H1 (cell line): ENCODE data around the gene NRROS. TPM values are rescaled to one million over a fixed set of nuclear protein-coding genes. Genes with fewer than 3 reads are reported as not detected.

Experiments used
- CTCF ChIA-PET: fragments of 300-600 bp; sonication (Branson Sonifier 250); formaldehyde crosslinking; loops from one replicate; lab custom pipeline; 2021; ENCODE audit not compliant: partially characterized antibody; lab: Charles Lee
- POLR2A ChIA-PET: fragments of 300-600 bp; sonication (Branson Sonifier 250); formaldehyde crosslinking; loops from one replicate; lab custom pipeline; 2021; ENCODE audit warnings: inconsistent platforms; ENCODE audit not compliant: partially characterized antibody; lab: Charles Lee
- DNase-seq, 2 experiments: peaks; one replicate each; pipeline versions ENCODE4 v3.0.0 to v3.0.0-alpha.2; 2010 to 2022; ENCODE audit warnings: low spot score in 2 of 2, low read depth in 1 of 2, mixed read lengths in 1 of 2
- FAIRE-seq: peaks from 2 replicates; lab custom pipeline; 2011; peaks lifted over from hg19 to GRCh38; lab: Jason Lieb, UNC
- H2AFZ ChIP-seq: 2 replicates; pipeline ENCODE4 v1.8.1; 2012; ENCODE audit warnings: low read length, inconsistent platforms
- H2AK5ac ChIP-seq: 2 replicates; pipeline ENCODE4 v1.6.1; 2013; ENCODE audit warnings: low read depth, low read length
- H2BK120ac ChIP-seq: replicated peaks from 2 replicates; pipeline ENCODE3; 2013; ENCODE audit warnings: low read depth, low read length, inconsistent platforms
- H2BK12ac ChIP-seq: 2 replicates; pipeline ENCODE4 v1.6.1; 2013; ENCODE audit warnings: low read depth, low read length
- H2BK15ac ChIP-seq: 2 replicates; pipeline ENCODE4 v1.6.1; 2013; ENCODE audit warnings: low read length
- H2BK20ac ChIP-seq: 2 replicates; pipeline ENCODE4 v1.6.1; 2013; ENCODE audit warnings: low read length
- H2BK5ac ChIP-seq: 2 replicates; pipeline ENCODE4 v1.6.1; 2013; ENCODE audit warnings: low read depth, low read length
- H3K14ac ChIP-seq: 2 replicates; pipeline ENCODE4 v1.6.1; 2013; ENCODE audit warnings: inconsistent platforms; ENCODE audit not compliant: insufficient read length
- H3K18ac ChIP-seq: 2 replicates; pipeline ENCODE4 v1.6.1; 2013; ENCODE audit warnings: low read length; ENCODE audit errors: extremely low read depth
- H3K23ac ChIP-seq: 2 replicates; pipeline ENCODE4 v1.6.1; 2013; ENCODE audit warnings: inconsistent platforms; ENCODE audit not compliant: insufficient read length
- H3K23me2 ChIP-seq: 2 replicates; pipeline ENCODE4 v1.6.1; 2013; ENCODE audit warnings: low read depth, low read length
- H3K27ac ChIP-seq: 2 replicates; pipeline ENCODE4 v1.6.1; 2011; ENCODE audit warnings: low read depth, low read length, inconsistent platforms
- H3K27me3 ChIP-seq, 4 experiments: replicated peaks in 1 of 4; 1 replicate in 1 of 4; 2 replicates in 3 of 4; pipeline versions ENCODE4 v1.6.1 to v1.8.1; 2011 to 2013; ENCODE audit warnings: low read length in 3 of 4, mild to moderate bottlenecking in 3 of 4, inconsistent platforms in 2 of 4, mixed read lengths in 2 of 4, moderate library complexity in 1 of 4; ENCODE audit not compliant: control insufficient read depth in 3 of 4, insufficient read depth in 3 of 4; ENCODE audit errors: extremely low read depth in 1 of 4
- H3K36me3 ChIP-seq, 4 experiments: 2 replicates each; pipeline versions ENCODE4 v1.6.1 to v1.8.1; 2011 to 2013; ENCODE audit warnings: mild to moderate bottlenecking in 4 of 4, low read length in 3 of 4, moderate library complexity in 2 of 4, control low read depth in 1 of 4, inconsistent platforms in 1 of 4; ENCODE audit not compliant: insufficient read depth in 4 of 4, control insufficient read depth in 2 of 4
- H3K4ac ChIP-seq: replicated peaks from 2 replicates; pipeline ENCODE3; 2013; ENCODE audit warnings: low read length, low read depth, mixed read lengths, inconsistent platforms; ENCODE audit not compliant: insufficient read length
- H3K4me1 ChIP-seq, 4 experiments: replicated peaks in 1 of 4; 1 replicate in 1 of 4; 2 replicates in 3 of 4; pipeline versions ENCODE4 v1.6.1 to v1.8.1; 2011 to 2013; ENCODE audit warnings: low read length in 3 of 4, inconsistent platforms in 2 of 4, mixed read lengths in 1 of 4; ENCODE audit not compliant: insufficient read depth in 4 of 4, control insufficient read depth in 3 of 4
- H3K4me2 ChIP-seq, 2 experiments: 2 replicates each; pipeline versions ENCODE4 v1.6.1 to v1.8.1; 2011 to 2013; ENCODE audit warnings: low read depth in 2 of 2, low read length in 2 of 2, control low read depth in 1 of 2, inconsistent platforms in 1 of 2, mild to moderate bottlenecking in 1 of 2; ENCODE audit not compliant: insufficient read depth in 1 of 2
- H3K4me3 ChIP-seq, 4 experiments: fragments of 200-600, 300-600 bp in 1 of 4; sonication (generic), shearing (Covaris generic), sonication (Bioruptor Twin) in 1 of 4; 2 replicates each; pipeline versions ENCODE4 v1.5.1 to v1.8.1; 2011 to 2016; ENCODE audit warnings: low read length in 4 of 4, low read depth in 3 of 4, control low read depth in 2 of 4, inconsistent platforms in 2 of 4, mild to moderate bottlenecking in 2 of 4, mixed read lengths in 1 of 4, moderate library complexity in 1 of 4; ENCODE audit not compliant: insufficient read depth in 2 of 4; ENCODE audit errors: extremely low read depth in 1 of 4
- H3K56ac ChIP-seq: replicated peaks from 2 replicates; pipeline ENCODE3; 2013; ENCODE audit warnings: low read depth, mild to moderate bottlenecking, mixed read lengths, low read length, inconsistent platforms; ENCODE audit not compliant: insufficient read length
- H3K79me1 ChIP-seq: 2 replicates; pipeline ENCODE4 v1.6.1; 2013; ENCODE audit warnings: low read depth, low read length, control low read depth
- H3K79me2 ChIP-seq, 2 experiments: 2 replicates each; pipeline versions ENCODE4 v1.6.1 to v1.8.1; 2012 to 2013; ENCODE audit warnings: low read length in 2 of 2, mild to moderate bottlenecking in 2 of 2, inconsistent platforms in 1 of 2; ENCODE audit not compliant: insufficient read depth in 2 of 2, control insufficient read depth in 1 of 2
- H3K9ac ChIP-seq, 4 experiments: replicated peaks in 1 of 4; 1 replicate in 1 of 4; 2 replicates in 3 of 4; pipeline versions ENCODE4 v1.6.1 to v1.8.1; 2011 to 2013; ENCODE audit warnings: low read depth in 3 of 4, low read length in 3 of 4, control low read depth in 2 of 4, mild to moderate bottlenecking in 2 of 4, moderate library complexity in 2 of 4, inconsistent platforms in 1 of 4; ENCODE audit errors: extremely low read depth in 1 of 4
- H3K9me3 ChIP-seq, 2 experiments: 2 replicates each; pipeline versions ENCODE4 v1.6.1 to v1.8.1; 2012 to 2013; ENCODE audit warnings: mild to moderate bottlenecking in 2 of 2, moderate library complexity in 2 of 2, control low read depth in 1 of 2, inconsistent platforms in 1 of 2, low read depth in 1 of 2, low read length in 1 of 2, mixed read lengths in 1 of 2; ENCODE audit not compliant: insufficient read depth in 2 of 2
- H4K20me1 ChIP-seq, 2 experiments: replicated peaks in 1 of 2; 2 replicates each; pipeline versions ENCODE3 to v1.8.1; 2011 to 2013; ENCODE audit warnings: inconsistent platforms in 2 of 2, low read length in 2 of 2, mild to moderate bottlenecking in 1 of 2; ENCODE audit not compliant: insufficient read depth in 2 of 2, control insufficient read depth in 1 of 2
- H4K5ac ChIP-seq: 2 replicates; pipeline ENCODE4 v1.6.1; 2013; ENCODE audit warnings: low read length, low read depth, mixed read lengths, inconsistent platforms; ENCODE audit not compliant: insufficient read length
- H4K8ac ChIP-seq: 2 replicates; pipeline ENCODE4 v1.8.0; 2013; ENCODE audit warnings: mild to moderate bottlenecking, moderate library complexity, low read length, inconsistent platforms; ENCODE audit not compliant: insufficient read depth; ENCODE audit errors: extremely low read depth
- H4K91ac ChIP-seq: replicated peaks from 2 replicates; pipeline ENCODE3; 2013; ENCODE audit warnings: low read length, mixed read lengths, inconsistent platforms; ENCODE audit not compliant: insufficient read length
- CBX8 ChIP-seq: fragments of 300-800, 300-1000 bp; sonication (generic); IDR thresholded peaks from 2 replicates; pipeline ENCODE4 v1.7.1; 2016; ENCODE audit warnings: low read depth, low read length, borderline replicate concordance
- CHD2 ChIP-seq: IDR thresholded peaks from 2 replicates; pipeline ENCODE4 v1.6.1; 2012; ENCODE audit warnings: low read length, improper control_type of control experiment
- EGR1 ChIP-seq: IDR thresholded peaks from 2 replicates; pipeline ENCODE4 v1.6.1; 2011; ENCODE audit warnings: low read depth, low read length, borderline replicate concordance
- GTF2F1 ChIP-seq: IDR thresholded peaks from 2 replicates; pipeline ENCODE4 v1.6.1; 2012; ENCODE audit warnings: low read depth, low read length, improper control_type of control experiment, borderline replicate concordance
- HDAC2 ChIP-seq, 2 experiments: fragments of 300-600 bp in 1 of 2; sonication (generic) in 1 of 2; IDR thresholded peaks; 2 replicates each; pipeline ENCODE4 v1.6.1; 2011 to 2012; ENCODE audit warnings: low read depth in 2 of 2, low read length in 2 of 2, mild to moderate bottlenecking in 2 of 2, moderate library complexity in 2 of 2, borderline replicate concordance in 1 of 2, inconsistent platforms in 1 of 2
- HDAC6 ChIP-seq: IDR thresholded peaks from one replicate; pipeline ENCODE4 v1.7.1; 2012; ENCODE audit warnings: low read depth, mild to moderate bottlenecking, inconsistent platforms, low read length, moderate library complexity
- NANOG ChIP-seq: IDR thresholded peaks from 2 replicates; pipeline ENCODE4 v1.6.1; 2011; ENCODE audit warnings: low read length, low read depth, mild to moderate bottlenecking, inconsistent platforms; ENCODE audit not compliant: insufficient read depth, poor library complexity, severe bottlenecking
- PHF8 ChIP-seq: fragments of 200-600 bp; sonication (generic); conservative IDR thresholded peaks from 2 replicates; pipeline ENCODE4 v1.7.1; 2012; ENCODE audit warnings: low read depth, mild to moderate bottlenecking, inconsistent platforms, low read length, moderate library complexity
- POLR2A ChIP-seq, 2 experiments: IDR thresholded peaks; 1 replicate in 1 of 2; 2 replicates in 1 of 2; pipeline ENCODE4 v1.6.1; 2011; ENCODE audit warnings: low read depth in 2 of 2, low read length in 2 of 2, mild to moderate bottlenecking in 2 of 2; ENCODE audit errors: control extremely low read depth in 1 of 2
- POLR2AphosphoS5 ChIP-seq: IDR thresholded peaks from 2 replicates; pipeline ENCODE4 v1.6.1; 2011; ENCODE audit warnings: low read depth, low read length
- ZNF274 ChIP-seq: IDR thresholded peaks from 2 replicates; pipeline ENCODE4 v1.7.0; 2012; ENCODE audit warnings: low read length, borderline replicate concordance; ENCODE audit errors: extremely low read depth
- WGBS, 2 experiments: shearing (Covaris generic) in 1 of 2; methylation state at CpG; one replicate each; pipeline versions ENCODE4 v1.1.6 to v1.1.7; 2013 to 2015; ENCODE audit warnings: low lambda C conversion rate in 2 of 2, mixed read lengths in 2 of 2, inconsistent platforms in 1 of 2, low coverage in 1 of 2, missing lambda C conversion rate in 1 of 2; ENCODE audit not compliant: insufficient replicate concordance in 2 of 2, insufficient coverage in 1 of 2, insufficient read length in 1 of 2; ENCODE audit errors: extremely low coverage in 1 of 2, missing lambda C conversion rate in 1 of 2; 5-methylcytosine and 5-hydroxymethylcytosine counted together
- polyA plus RNA-seq, 7 experiments: library from polyadenylated mRNA; depleted of rRNA in 3 of 7; stranded (reverse) in 5 of 7; unstranded in 2 of 7; fragments of >200 nt in 5 of 7; fragments of 200-250 nt in 2 of 7; gene quantifications; 1 replicate in 5 of 7; 2 replicates in 1 of 7; 4 replicates in 1 of 7; pipeline versions ENCODE4 v1.2.1 to v1.2.3, GENCODE V29; 2011 to 2013; ENCODE audit warnings: missing spikeins in 2 of 7, mixed read lengths in 2 of 7
- total RNA-seq: library from RNA; stranded (reverse); fragmentation: NEBNext Ultra II Directional; extraction: Animal tissue kit (Norgen Biotek cat#: 25700); gene quantifications from 2 replicates; pipeline ENCODE4 v1.2.1, GENCODE V29; 2021
- TF ChIP-seq, protein P1 (sequence below): IDR thresholded peaks from 2 replicates; pipeline ENCODE4 v1.6.1; 2011; ENCODE audit warnings: low read depth, mild to moderate bottlenecking, low read length; ENCODE audit not compliant: insufficient read depth
- TF ChIP-seq, protein P2 (sequence below): IDR thresholded peaks from 2 replicates; pipeline ENCODE4 v1.6.1; 2012; ENCODE audit warnings: inconsistent platforms

Gene NRROS
- total and polyA plus RNA-seq, 2 of the 8 experiments (the other 6 are each of a cell fraction or from before 2014, with no cell fraction given) = 5.3 to 7.3 TPM

DNA sequence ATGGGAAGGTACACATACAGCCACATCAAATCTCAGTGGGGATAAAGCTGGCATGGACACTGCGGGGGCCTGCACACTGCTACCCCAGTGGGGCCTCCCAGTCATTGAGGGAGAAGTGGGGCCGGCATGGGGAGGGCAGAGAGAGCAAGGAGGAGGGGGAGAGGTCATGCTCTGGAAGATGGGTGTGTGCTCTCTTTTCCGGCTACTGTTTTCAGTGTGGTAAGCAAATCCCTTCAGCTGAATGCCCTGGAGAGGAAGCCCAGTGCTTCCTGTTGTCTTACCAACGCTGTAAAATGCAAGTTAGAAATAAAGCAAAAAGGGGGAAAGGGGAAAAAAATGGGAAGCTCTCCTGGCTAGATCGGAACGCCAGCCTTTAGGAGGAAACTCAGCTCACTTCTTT is 30.8 kb downstream of the NRROS start:
- Histone ChIP-seq H2BK120ac (no peak overlapping the region), H4K20me1 (no peaks in the 10 kb centered on the region), H3K23me2 (no peaks in the 10 kb centered on the region), H4K91ac (no peak overlapping the region), H2BK20ac (no peak overlapping the region), H4K5ac (no peak overlapping the region), H3K18ac (no peak overlapping the region), H3K4ac (no peak overlapping the region), H3K23ac (no peak overlapping the region), H2AK5ac (no peak overlapping the region), H3K9me3 (no peaks in the 10 kb centered on the region), H3K9ac (no peak overlapping the region), H2AFZ (no peak overlapping the region; the same call in 1 of the 2 replicates), H2BK5ac (no peak overlapping the region), H3K4me1 (peaks cover 0 to 6% (median 0%) of the 10 kb centered on the region in 4 experiments; a peak in 1 of 7 replicates), H3K36me3 (no peaks in the 10 kb centered on the region), H3K56ac (no peak overlapping the region), H3K14ac (no peak overlapping the region), H3K79me2 (no peaks in the 10 kb centered on the region), H3K27me3 (no peaks in the 10 kb centered on the region), H3K4me2 (no peak overlapping the region), H4K8ac (no peak overlapping the region), H2BK12ac (no peak overlapping the region), H3K27ac (no peak overlapping the region), H3K4me3 (no peak overlapping the region), H3K79me1 (no peaks in the 10 kb centered on the region), H2BK15ac (no peak overlapping the region)
- ChIA-PET POLR2A (interaction anchor here (0.6 kb wide), 1 partner anchor 55 kb away, joined by 4 read pairs; no protein-coding TSS in a partner anchor), CTCF (interaction anchor here (1.3 to 3.4 kb wide), 2 partner anchors 10 to 15 kb away, joined by 4 to 19 read pairs; no protein-coding TSS in a partner anchor)
- FAIRE-seq (no peak), DNase-seq (no peak)
- WGBS, 2 experiments = 85% methylated on average over 5 of the region's 6 CpGs; no CpG with 5 or more reads in 1 of the 2 experiments
- TF ChIP-seq, protein P1, sequence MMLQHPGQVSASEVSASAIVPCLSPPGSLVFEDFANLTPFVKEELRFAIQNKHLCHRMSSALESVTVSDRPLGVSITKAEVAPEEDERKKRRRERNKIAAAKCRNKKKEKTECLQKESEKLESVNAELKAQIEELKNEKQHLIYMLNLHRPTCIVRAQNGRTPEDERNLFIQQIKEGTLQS = no peak
- no peak for TF ChIP-seq HDAC6
- TF ChIP-seq CHD2 = no peak
- TF ChIP-seq POLR2AphosphoS5 = no peak
- no peak for TF ChIP-seq CBX8
- no peak for TF ChIP-seq GTF2F1
- no peak for TF ChIP-seq POLR2A (IDR thresholded peaks at IDR 0.05; ENCODE audit: control extremely low read depth in 1 of 2, low read depth in 2 of 2, low read length in 2 of 2)
- no peak for TF ChIP-seq HDAC2 (IDR thresholded peaks at IDR 0.05; ENCODE audit: borderline replicate concordance in 1 of 2, low read depth in 2 of 2, low read length in 2 of 2)
- TF ChIP-seq, protein P2, sequence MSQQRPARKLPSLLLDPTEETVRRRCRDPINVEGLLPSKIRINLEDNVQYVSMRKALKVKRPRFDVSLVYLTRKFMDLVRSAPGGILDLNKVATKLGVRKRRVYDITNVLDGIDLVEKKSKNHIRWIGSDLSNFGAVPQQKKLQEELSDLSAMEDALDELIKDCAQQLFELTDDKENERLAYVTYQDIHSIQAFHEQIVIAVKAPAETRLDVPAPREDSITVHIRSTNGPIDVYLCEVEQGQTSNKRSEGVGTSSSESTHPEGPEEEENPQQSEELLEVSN = no peak
- no peak for TF ChIP-seq EGR1
- TF ChIP-seq ZNF274 = no peak
- no peak for TF ChIP-seq PHF8
- TF ChIP-seq NANOG = no peak
